ENCODE results near the gene RBM33.

RBM33 gene

GRCh38 chr7:155639958-155640520 is 4.4 kb upstream of the RBM33 start:
- no peak for TF ChIP-seq Cebpa-rat (IDR thresholded peaks at IDR 0.05)

GRCh38 chr7:155640629-155641028 is 3.8 kb upstream of the RBM33 start:
- H3K4me1 ChIP-seq, result peaks cover 7 to 27% (median 10%) of the 10 kb centered on the region in 10 experiments; a peak in 19 of 20 replicates
- no peak overlapping the region for H3K27ac ChIP-seq
- peaks cover 16 to 34% (median 23%) of the 10 kb centered on the region in 11 experiments; a peak in 20 of 22 replicates for H3K9me3 ChIP-seq (replicated peaks in 1 of 11)
- H3K4me2 ChIP-seq, result no peak overlapping the region
- H3K36me3 ChIP-seq, result peaks cover 17 to 38% (median 31%) of the 10 kb centered on the region in 11 experiments
- H3K27me3 ChIP-seq, result no peaks in the 10 kb centered on the region
- no peak for TF ChIP-seq Cebpa-rat (IDR thresholded peaks at IDR 0.05)
- H4K20me1 ChIP-seq, result peaks cover 0 to 7% (median 2%) of the 10 kb centered on the region in 11 experiments; a peak in 9 of 22 replicates
- H3K9ac ChIP-seq, result no peak overlapping the region
- H3K4me3 ChIP-seq, result no peak overlapping the region

More at GRCh38 chr7:155639958-155640520, 4.4 kb upstream of the RBM33 start:
- Histone ChIP-seq H3K9ac (no peak overlapping the region), H3K27ac (no peak overlapping the region), H3K27me3 (no peaks in the 10 kb centered on the region), H3K36me3 (peaks cover 17 to 38% (median 31%) of the 10 kb centered on the region in 11 experiments), H3K4me3 (no peak overlapping the region), H3K4me1 (peaks cover 6 to 26% (median 10%) of the 10 kb centered on the region in 10 experiments; a peak in 18 of 20 replicates), H4K20me1 (peaks cover 0 to 1% (median 0%) of the 10 kb centered on the region in 11 experiments; a peak in 1 of 22 replicates), H3K9me3 (replicated peaks in 1 of 11) (peaks cover 16 to 36% (median 23%) of the 10 kb centered on the region in 11 experiments; a peak in 20 of 22 replicates), H3K4me2 (no peak overlapping the region)

DNA sequence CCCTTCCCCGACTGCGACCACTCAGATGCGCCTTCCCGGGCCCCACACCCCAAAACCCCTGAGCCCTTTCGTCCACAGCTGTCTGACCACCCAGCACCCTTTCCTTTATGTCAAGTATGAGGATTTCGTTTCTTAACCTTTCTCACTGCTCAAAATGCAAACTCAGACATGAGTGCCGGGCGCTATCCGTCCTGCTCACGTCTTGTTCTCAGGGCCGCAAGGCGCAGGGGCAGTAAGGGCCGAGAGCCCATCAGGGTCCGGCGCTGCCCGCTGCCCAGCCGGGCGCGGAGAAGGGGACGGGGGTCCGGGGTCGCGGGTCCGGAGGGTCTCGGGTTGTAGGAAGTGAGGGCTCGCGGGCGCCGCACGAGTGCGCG is 670 bp upstream of the RBM33 start:
- Histone ChIP-seq H3K9me3 (replicated peaks in 1 of 11) (peaks cover 7 to 37% (median 27%) of the 10 kb centered on the region in 11 experiments), H3K36me3 (peaks cover 34 to 64% (median 53%) of the 10 kb centered on the region in 11 experiments), H3K4me3 (peak overlapping the region; percentile 80 to 99 (median 94)), H3K27ac (peak overlapping the region; percentile 96 to 100 (median 99)), H4K20me1 (peaks cover 0 to 34% (median 21%) of the 10 kb centered on the region in 11 experiments; a peak in 12 of 22 replicates), H3K27me3 (no peaks in the 10 kb centered on the region), H3K4me1 (peaks cover 17 to 48% (median 22%) of the 10 kb centered on the region in 10 experiments), H3K4me2 (peak overlapping the region; percentile 72 to 95 (median 88)), H3K9ac (peak overlapping the region; percentile 96 to 100 (median 99))
- no peak for TF ChIP-seq Cebpa-rat (IDR thresholded peaks at IDR 0.05)

DNA sequence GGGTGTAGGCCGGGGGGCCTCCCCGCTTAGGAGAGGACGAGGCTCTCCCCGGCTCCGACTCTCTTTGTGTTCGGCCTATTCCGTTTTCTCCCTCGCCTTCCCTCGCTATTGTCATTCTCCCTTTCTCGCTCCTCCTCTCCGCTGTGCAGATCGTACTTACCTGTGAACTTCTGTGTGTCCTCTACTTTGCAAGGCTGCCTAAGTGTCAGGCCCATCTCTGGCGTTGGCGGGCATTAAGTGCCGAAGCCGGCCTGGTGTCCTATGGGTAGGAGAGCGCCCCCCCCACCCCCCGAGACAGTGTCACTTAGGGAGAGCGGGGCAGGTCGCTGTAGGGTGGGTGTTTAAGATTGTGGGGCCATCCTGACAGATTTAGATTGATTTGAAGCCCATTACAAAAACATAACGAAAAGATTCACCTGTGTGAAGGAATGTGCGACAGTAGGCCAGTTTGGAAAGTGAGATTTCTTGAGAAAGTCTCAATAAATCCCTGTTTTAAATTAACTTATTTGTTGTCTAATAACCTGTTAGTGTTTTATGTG is 579 bp downstream of the RBM33 start:
- peak overlapping the region; percentile 80 to 99 (median 94) for H3K4me3 ChIP-seq
- H3K36me3 ChIP-seq, result peaks cover 39 to 71% (median 63%) of the 10 kb centered on the region in 11 experiments
- TF ChIP-seq Cebpa-rat (IDR thresholded peaks at IDR 0.05), result no peak

GRCh38 chr7:155645662-155646061 is 1.2 kb downstream of the RBM33 start:
- H3K4me1 ChIP-seq, result peaks cover 17 to 53% (median 22%) of the 10 kb centered on the region in 10 experiments
- H3K9me3 ChIP-seq (replicated peaks in 1 of 11), result peaks cover 18 to 41% (median 33%) of the 10 kb centered on the region in 11 experiments
- H3K4me2 ChIP-seq, result peak overlapping the region; percentile 72 to 93 (median 87)
- peak overlapping the region; percentile 80 to 99 (median 94) for H3K4me3 ChIP-seq
- no peak for TF ChIP-seq Cebpa-rat (IDR thresholded peaks at IDR 0.05)
- peak overlapping the region; percentile 96 to 100 (median 99); a peak in 18 of 22 replicates for H3K27ac ChIP-seq
- peak overlapping the region; percentile 96 to 100 (median 99) for H3K9ac ChIP-seq
- H4K20me1 ChIP-seq, result peaks cover 11 to 53% (median 39%) of the 10 kb centered on the region in 11 experiments; a peak in 21 of 22 replicates
- peaks cover 35 to 71% (median 61%) of the 10 kb centered on the region in 11 experiments for H3K36me3 ChIP-seq
- no peaks in the 10 kb centered on the region for H3K27me3 ChIP-seq

More for the DNA sequence above, 579 bp downstream of the RBM33 start:
- peaks cover 18 to 42% (median 37%) of the 10 kb centered on the region in 11 experiments for H3K9me3 ChIP-seq (replicated peaks in 1 of 11)
- no peaks in the 10 kb centered on the region for H3K27me3 ChIP-seq
- peak overlapping the region; percentile 72 to 93 (median 87) for H3K4me2 ChIP-seq
- H3K4me1 ChIP-seq, result peaks cover 17 to 52% (median 22%) of the 10 kb centered on the region in 10 experiments
- peak overlapping the region; percentile 96 to 100 (median 99) for H3K27ac ChIP-seq
- H4K20me1 ChIP-seq, result peaks cover 8 to 46% (median 33%) of the 10 kb centered on the region in 11 experiments; a peak in 21 of 22 replicates
- peak overlapping the region; percentile 96 to 100 (median 99) for H3K9ac ChIP-seq

DNA sequence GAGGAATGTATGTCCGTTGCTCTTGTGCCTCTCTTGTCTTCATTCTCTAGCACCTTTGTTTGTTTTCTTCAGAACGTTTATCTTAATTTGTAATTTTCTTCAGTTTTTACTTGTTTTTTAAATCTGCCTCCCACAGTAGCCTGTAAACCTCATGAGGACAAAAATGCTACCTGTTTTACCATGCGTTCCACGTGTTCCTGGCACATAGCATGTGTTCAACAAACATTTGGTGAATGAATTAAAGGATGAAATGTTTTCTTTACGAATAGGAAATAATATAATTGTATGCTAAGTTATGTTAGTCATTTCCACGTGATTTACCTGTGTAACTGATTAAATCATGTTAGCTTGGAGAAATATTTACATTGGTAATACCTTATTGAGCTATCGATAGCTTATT is 2.2 kb downstream of the RBM33 start:
- H3K9me3 ChIP-seq (replicated peaks in 1 of 11), result peaks cover 18 to 37% (median 31%) of the 10 kb centered on the region in 11 experiments
- H3K4me2 ChIP-seq, result peak overlapping the region; percentile 72 to 93 (median 87)
- peaks cover 21 to 63% (median 49%) of the 10 kb centered on the region in 11 experiments for H4K20me1 ChIP-seq
- peaks cover 30 to 71% (median 54%) of the 10 kb centered on the region in 11 experiments for H3K36me3 ChIP-seq
- TF ChIP-seq Cebpa-rat (IDR thresholded peaks at IDR 0.05), result no peak
- H3K4me3 ChIP-seq, result peak overlapping the region in 9 of 10 experiments; percentile 80 to 98 (median 92); a peak in 14 of 20 replicates
- peak overlapping the region in 10 of 11 experiments; percentile 96 to 100 (median 99); a peak in 14 of 22 replicates for H3K9ac ChIP-seq
- H3K4me1 ChIP-seq, result peaks cover 17 to 44% (median 22%) of the 10 kb centered on the region in 10 experiments
- H3K27ac ChIP-seq, result no peak overlapping the region
- H3K27me3 ChIP-seq, result no peaks in the 10 kb centered on the region

- H3K27me3 ChIP-seq, result no peaks in the 10 kb centered on the region
- H3K4me1 ChIP-seq, result peaks cover 17 to 40% (median 22%) of the 10 kb centered on the region in 10 experiments
- peaks cover 28 to 69% (median 55%) of the 10 kb centered on the region in 11 experiments for H4K20me1 ChIP-seq
- H3K4me2 ChIP-seq, result peak overlapping the region in 4 of 11 experiments; percentile 83 to 93 (median 92); a peak in 4 of 22 replicates
- H3K9ac ChIP-seq, result no peak overlapping the region
- H3K4me3 ChIP-seq, result no peak overlapping the region; a peak in 1 of 20 replicates
- no peak for TF ChIP-seq Cebpa-rat (IDR thresholded peaks at IDR 0.05)
- no peak overlapping the region for H3K27ac ChIP-seq
- H3K36me3 ChIP-seq, result peaks cover 25 to 67% (median 49%) of the 10 kb centered on the region in 11 experiments
- peaks cover 18 to 37% (median 31%) of the 10 kb centered on the region in 11 experiments for H3K9me3 ChIP-seq (replicated peaks in 1 of 11)
Measured at GRCh38 chr7:155647302-155647701, 2.8 kb downstream of the RBM33 start.

GRCh38 chr7:155647734-155648133 is 3.3 kb downstream of the RBM33 start:
- TF ChIP-seq Cebpa-rat (IDR thresholded peaks at IDR 0.05), result no peak
- H3K27me3 ChIP-seq, result no peaks in the 10 kb centered on the region
- peak overlapping the region in 1 of 11 experiments; percentile 93; a peak in 1 of 22 replicates for H3K4me2 ChIP-seq
- peaks cover 18 to 37% (median 31%) of the 10 kb centered on the region in 11 experiments for H3K9me3 ChIP-seq (replicated peaks in 1 of 11)
- peaks cover 25 to 66% (median 46%) of the 10 kb centered on the region in 11 experiments for H3K36me3 ChIP-seq
- peaks cover 17 to 43% (median 22%) of the 10 kb centered on the region in 10 experiments for H3K4me1 ChIP-seq
- H3K27ac ChIP-seq, result no peak overlapping the region
- peaks cover 30 to 73% (median 59%) of the 10 kb centered on the region in 11 experiments for H4K20me1 ChIP-seq
- no peak overlapping the region for H3K9ac ChIP-seq
- H3K4me3 ChIP-seq, result no peak overlapping the region; a peak in 1 of 20 replicates
